ENCODE data around the gene GMPPA.

GMPPA gene

GRCh38 chr2:219540784-219541504 lies 42.3 kb downstream of the GMPPA start:
- no peak for DNase-seq

- DNase-seq, result peak; percentile 45
Measured at GRCh38 chr2:219541611-219542180, 43.0 kb downstream of the GMPPA start.

- no peak for DNase-seq
Measured at GRCh38 chr2:219542931-219543595, 44.4 kb downstream of the GMPPA start.

- peak; percentile 97 for DNase-seq
Measured at GRCh38 chr2:219543596-219544358, 45.1 kb downstream of the GMPPA start, which contains the start of the genes CHPF and TMEM198. Gene CHPF, minus strand, starts transcription at chr2:219543809. Its CDS starts 271 bp downstream, at chr2:219543538. Gene TMEM198, plus strand, starts transcription at chr2:219544028. Its CDS starts 700 bp downstream, at chr2:219544728.

GRCh38 chr2:219544567-219544966 lies 45.9 kb downstream of the GMPPA start:
- no peak for DNase-seq

GRCh38 chr2:219545295-219545942 lies 46.7 kb downstream of the GMPPA start:
- no peak for DNase-seq

GRCh38 chr2:219545943-219546352 lies 47.3 kb downstream of the GMPPA start:
- DNase-seq, result no peak

GRCh38 chr2:219547621-219548020 lies 48.9 kb downstream of the GMPPA start:
- DNase-seq, result no peak

GRCh38 chr2:219548990-219549389 lies 50.3 kb downstream of the GMPPA start:
- DNase-seq, result no peak

GRCh38 chr2:219549619-219550018 lies 50.9 kb downstream of the GMPPA start:
- no peak for DNase-seq

GRCh38 chr2:219551441-219552381 lies 53.0 kb downstream of the GMPPA start:
- DNase-seq, result peak; percentile 67

GRCh38 chr2:219552382-219553167 lies 53.9 kb downstream of the GMPPA start:
- peak; percentile 67 for DNase-seq

- no peak for DNase-seq
Measured at GRCh38 chr2:219553168-219553417, 54.4 kb downstream of the GMPPA start.

- no peak for DNase-seq
Measured at GRCh38 chr2:219553463-219553963, 54.8 kb downstream of the GMPPA start.

GRCh38 chr2:219554350-219554749 lies 55.7 kb downstream of the GMPPA start:
- no peak for DNase-seq

- DNase-seq, result no peak
Measured at GRCh38 chr2:219555956-219556355, 57.3 kb downstream of the GMPPA start.

GRCh38 chr2:219556413-219556812 lies 57.7 kb downstream of the GMPPA start:
- no peak for DNase-seq

Measured in DMS79 (cell line).